IMR-90 (cell line): Measurements from ENCODE around the gene MMP14. TPM values are rescaled to one million over a fixed set of nuclear protein-coding genes. Genes with fewer than 3 reads are reported as not detected.

Experiments used
- ATAC-seq: fragments of 200-7000 bp; cut with Tn5 transposase; 2 replicates; pipeline ENCODE4 v1.9.1; 2020; ENCODE audit warnings: low read depth, mild to moderate bottlenecking, moderate library complexity
- BruUV-seq: library from RNA; stranded (reverse); fragments of 400-500 nt; replicated peaks from 2 replicates; lab custom pipeline; 2021; lab: Mats Ljungman, UMichigan
- CTCF ChIA-PET: fragments of 300-600 bp; formaldehyde crosslinking; extraction: SDS; loops from one replicate; lab custom pipeline; 2021; ENCODE audit warnings: antibody characterized with exemption; lab: Yijun Ruan, JAX
- POLR2A ChIA-PET: fragments of 300-600 bp; sonication (Branson Sonifier 250); formaldehyde crosslinking; loops from one replicate; lab custom pipeline; 2022; ENCODE audit warnings: antibody characterized with exemption; ENCODE audit not compliant: unreplicated experiment; lab: Charles Lee
- DNase-seq: peaks from one replicate; pipeline ENCODE4 v3.0.0; 2013
- H2AFZ ChIP-seq: replicated peaks from 2 replicates; pipeline ENCODE3; 2013; ENCODE audit warnings: low read length, mild to moderate bottlenecking; ENCODE audit not compliant: poor library complexity
- H2AK5ac ChIP-seq: 2 replicates; pipeline ENCODE4 v1.6.1; 2013; ENCODE audit warnings: low read depth, low read length, inconsistent platforms
- H2AK9ac ChIP-seq: replicated peaks from 2 replicates; pipeline ENCODE3; 2013; ENCODE audit warnings: mild to moderate bottlenecking, low read depth, low read length, moderate library complexity; ENCODE audit not compliant: poor library complexity
- H2BK120ac ChIP-seq: 2 replicates; pipeline ENCODE4 v1.6.1; 2013; ENCODE audit warnings: low read depth, low read length, inconsistent platforms
- H2BK15ac ChIP-seq: 3 replicates; pipeline ENCODE4 v1.6.1; 2013; ENCODE audit warnings: low read depth, low read length, inconsistent platforms
- H2BK20ac ChIP-seq: 2 replicates; pipeline ENCODE4 v1.6.1; 2013; ENCODE audit warnings: low read depth, mild to moderate bottlenecking, inconsistent platforms, low read length, moderate library complexity
- H2BK5ac ChIP-seq: 2 replicates; pipeline ENCODE4 v1.6.1; 2013; ENCODE audit warnings: mild to moderate bottlenecking, low read depth, low read length, inconsistent platforms; ENCODE audit not compliant: poor library complexity, severe bottlenecking
- H3K14ac ChIP-seq: replicated peaks from 2 replicates; pipeline ENCODE4 v1.6.1; 2013; ENCODE audit warnings: low read depth, low read length, inconsistent platforms
- H3K18ac ChIP-seq: 2 replicates; pipeline ENCODE4 v1.6.1; 2013; ENCODE audit warnings: low read depth, low read length, control low read depth
- H3K23ac ChIP-seq: 2 replicates; pipeline ENCODE4 v1.6.1; 2013; ENCODE audit warnings: low read depth, low read length, inconsistent platforms
- H3K27ac ChIP-seq: 2 replicates; pipeline ENCODE4 v1.5.1; 2013; ENCODE audit warnings: mild to moderate bottlenecking, control low read depth, low read length; ENCODE audit not compliant: insufficient read depth
- H3K27me3 ChIP-seq: 2 replicates; pipeline ENCODE4 v1.6.1; 2013; ENCODE audit warnings: low read length; ENCODE audit not compliant: control insufficient read depth, insufficient read depth
- H3K36me3 ChIP-seq: 2 replicates; pipeline ENCODE4 v1.6.1; 2013; ENCODE audit warnings: low read length, mixed read lengths; ENCODE audit not compliant: control insufficient read depth, insufficient read depth
- H3K4ac ChIP-seq: 2 replicates; pipeline ENCODE4 v1.6.1; 2013; ENCODE audit warnings: low read depth, low read length, inconsistent platforms
- H3K4me1 ChIP-seq: 2 replicates; pipeline ENCODE4 v1.6.1; 2013; ENCODE audit warnings: low read length, mixed read lengths; ENCODE audit not compliant: control insufficient read depth, insufficient read depth
- H3K4me2 ChIP-seq: 2 replicates; pipeline ENCODE4 v1.6.1; 2013; ENCODE audit warnings: low read depth, mild to moderate bottlenecking, control low read depth, low read length, moderate library complexity
- H3K4me3 ChIP-seq: 2 replicates; pipeline ENCODE4 v1.5.1; 2013; ENCODE audit warnings: low read depth, mild to moderate bottlenecking, control low read depth, low read length, moderate library complexity; ENCODE audit not compliant: insufficient read depth
- H3K56ac ChIP-seq: 2 replicates; pipeline ENCODE4 v1.6.1; 2013; ENCODE audit warnings: low read length, inconsistent platforms; ENCODE audit not compliant: insufficient read depth; ENCODE audit errors: extremely low read depth
- H3K79me1 ChIP-seq, 2 experiments: 2 replicates each; pipeline ENCODE4 v1.6.1; 2013; ENCODE audit warnings: low read length in 2 of 2, inconsistent platforms in 1 of 2, low read depth in 1 of 2
- H3K9ac ChIP-seq: 2 replicates; pipeline ENCODE4 v1.6.1; 2013; ENCODE audit warnings: low read depth, low read length, control low read depth
- H3K9me1 ChIP-seq: 2 replicates; pipeline ENCODE4 v1.6.1; 2013; ENCODE audit warnings: low read length, inconsistent platforms; ENCODE audit not compliant: insufficient read depth
- H3K9me3 ChIP-seq: 2 replicates; pipeline ENCODE4 v1.6.1; 2013; ENCODE audit warnings: low read length; ENCODE audit not compliant: control insufficient read depth, insufficient read depth
- H4K20me1 ChIP-seq: 2 replicates; pipeline ENCODE4 v1.6.1; 2013; ENCODE audit warnings: low read length, inconsistent platforms; ENCODE audit not compliant: insufficient read depth
- H4K5ac ChIP-seq: 2 replicates; pipeline ENCODE4 v1.6.1; 2013; ENCODE audit warnings: mild to moderate bottlenecking, low read depth, low read length, control low read depth
- H4K8ac ChIP-seq, 2 experiments: 2 replicates each; pipeline ENCODE4 v1.6.1; 2013; ENCODE audit warnings: low read depth in 2 of 2, low read length in 2 of 2, control low read depth in 1 of 2, inconsistent platforms in 1 of 2
- H4K91ac ChIP-seq: 2 replicates; pipeline ENCODE4 v1.6.1; 2013; ENCODE audit warnings: low read depth, low read length, inconsistent platforms; ENCODE audit not compliant: insufficient read depth
- BHLHE40 ChIP-seq: fragments of 150-350 bp; IDR thresholded peaks from 2 replicates; pipeline ENCODE4 v1.6.1; 2016; ENCODE audit warnings: mild to moderate bottlenecking, low read depth, low read length
- RCOR1 ChIP-seq: IDR thresholded peaks from 2 replicates; pipeline ENCODE4 v1.6.1; 2012; ENCODE audit warnings: mild to moderate bottlenecking, low read length, improper control_type of control experiment; ENCODE audit not compliant: insufficient replicate concordance
- WGBS, 2 experiments: methylation state at CpG; one replicate each; pipeline versions ENCODE4 v1.1.5 to v1.1.7; 2013; ENCODE audit warnings: missing lambda C conversion rate in 2 of 2; ENCODE audit not compliant: insufficient read length in 1 of 2; ENCODE audit errors: extremely low coverage in 2 of 2; 5-methylcytosine and 5-hydroxymethylcytosine counted together
- dilution Hi-C: fragments of 300-500 bp; cut with HindIII; formaldehyde crosslinking; loops from one replicate; pipeline ENCODE4 v1.14.3; 2018; ENCODE audit warnings: low sequenced_read_pairs; ENCODE audit not compliant: unreplicated experiment
- in situ Hi-C: fragments of 300-500 bp; cut with MboI; formaldehyde crosslinking; loops from 3 replicates; pipeline ENCODE4 v1.14.3; 2019; ENCODE audit warnings: low sequenced_read_pairs, inconsistent platforms, mixed read lengths
- intact Hi-C: fragments of 100-400 bp; cut with micrococcal nuclease; formaldehyde crosslinking; loops from 2 replicates; pipeline ENCODE4 v1.10.0; 2022
- polyA plus RNA-seq, 3 experiments: library from polyadenylated mRNA; depleted of rRNA; stranded (reverse); fragments of >200 nt; gene quantifications; 2 replicates each; pipeline ENCODE4 v1.2.3, GENCODE V29; 2012; ENCODE audit warnings: low replicate concordance in 1 of 3
- total RNA-seq: library from RNA; depleted of rRNA; stranded (reverse); fragments of >200 nt; gene quantifications from 2 replicates; pipeline ENCODE4 v1.2.3, GENCODE V29; 2012
- TF ChIP-seq, protein P1 (sequence below): conservative IDR thresholded peaks from 2 replicates; pipeline ENCODE4 v1.5.1; 2012; ENCODE audit warnings: mild to moderate bottlenecking, low read depth, low read length, improper control_type of control experiment

MMP14 gene
- total and polyA plus RNA-seq, 2 of the 4 experiments (the other 2 are of a cell fraction) = 156 to 315 TPM

DNA sequence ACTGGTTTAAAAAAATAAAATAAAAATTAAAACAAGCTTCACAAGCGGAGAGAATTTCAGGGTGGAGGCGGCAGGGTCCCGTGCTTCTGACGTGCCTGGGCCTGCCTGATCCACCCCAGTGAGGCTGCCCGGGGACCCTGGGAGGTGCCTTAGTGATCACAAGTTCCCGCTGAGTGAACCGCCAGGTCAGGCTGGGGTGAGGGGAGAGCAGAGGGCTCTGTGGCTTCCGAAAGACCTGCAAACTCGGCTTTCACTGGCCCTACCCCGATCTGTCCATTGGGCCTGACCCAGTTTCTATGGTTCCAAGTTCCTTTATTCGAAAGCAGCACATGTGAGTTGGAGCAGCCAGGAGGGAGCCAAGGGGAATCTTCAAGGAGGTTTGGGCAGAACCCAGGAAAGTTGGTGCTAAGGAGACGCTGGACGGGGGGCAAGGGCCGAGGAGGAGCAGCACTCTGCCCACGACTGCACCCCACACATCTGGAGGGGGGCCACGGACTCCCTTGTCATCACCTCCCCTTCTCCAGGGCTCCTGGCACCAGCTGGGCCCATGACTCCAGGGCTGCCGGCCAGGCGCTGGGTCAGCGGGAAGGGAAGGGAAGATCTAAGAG is 12.9 kb downstream of the MMP14 start:
- peak overlapping the region; percentile 89 for H4K91ac ChIP-seq
- peak overlapping the region; percentile 88 for H2BK20ac ChIP-seq
- H3K18ac ChIP-seq = peak overlapping the region; percentile 74
- no peak overlapping the region for H3K4me3 ChIP-seq
- H4K20me1 ChIP-seq = peaks cover 22% of the 10 kb centered on the region; the same call in 1 of the 2 replicates
- peak overlapping the region; percentile 88 for H2BK5ac ChIP-seq
- ChIA-PET CTCF (interaction anchor here (0.8 to 6.8 kb wide), 3 partner anchors 19 to 26 kb away, joined by 3 to 60 read pairs (median 3); partner anchors contain the start of gene LRP10), POLR2A (interaction anchor here (2.5 kb wide), 1 partner anchor 11 kb away, joined by 20 read pairs; no protein-coding TSS in a partner anchor)
- H2AFZ ChIP-seq = peak overlapping the region; percentile 25
- intact Hi-C loops = no loop called here
- peaks cover 55% of the 10 kb centered on the region for H3K4me1 ChIP-seq
- WGBS, 2 experiments = no CpG with 5 or more reads among the region's 19 CpGs
- H3K27ac ChIP-seq = peak overlapping the region; percentile 96
- H3K27me3 ChIP-seq = no peaks in the 10 kb centered on the region
- peak overlapping the region; percentile 96 for H2BK120ac ChIP-seq
- H3K9ac ChIP-seq = peak overlapping the region; percentile 35; the same call in 1 of the 2 replicates
- H2AK5ac ChIP-seq = peak overlapping the region; percentile 76
- peak overlapping the region; percentile 79 for H3K23ac ChIP-seq
- peak overlapping the region; percentile 95 for H2AK9ac ChIP-seq
- H4K5ac ChIP-seq = peak overlapping the region; percentile 92
- peaks cover 31% of the 10 kb centered on the region for H3K9me1 ChIP-seq
- ATAC-seq = no peak
- dilution Hi-C loops = no loop called here
- BruUV-seq = no TSS peak
- H3K4ac ChIP-seq = peak overlapping the region; percentile 96
- H2BK15ac ChIP-seq = peak overlapping the region; percentile 93; the same call in 2 of the 3 replicates
- peaks cover 27% of the 10 kb centered on the region for H3K36me3 ChIP-seq
- no peaks in the 10 kb centered on the region for H3K9me3 ChIP-seq
- no peak overlapping the region; the same call in 1 of the 2 replicates for H3K4me2 ChIP-seq
- peak overlapping the region; percentile 65 to 83 for H4K8ac ChIP-seq
- DNase-seq = no peak
- peak overlapping the region; percentile 43; the same call in 1 of the 2 replicates for H3K56ac ChIP-seq
- TF ChIP-seq BHLHE40 (peak; percentile 62), RCOR1 (no peak)
- TF ChIP-seq, protein P1, sequence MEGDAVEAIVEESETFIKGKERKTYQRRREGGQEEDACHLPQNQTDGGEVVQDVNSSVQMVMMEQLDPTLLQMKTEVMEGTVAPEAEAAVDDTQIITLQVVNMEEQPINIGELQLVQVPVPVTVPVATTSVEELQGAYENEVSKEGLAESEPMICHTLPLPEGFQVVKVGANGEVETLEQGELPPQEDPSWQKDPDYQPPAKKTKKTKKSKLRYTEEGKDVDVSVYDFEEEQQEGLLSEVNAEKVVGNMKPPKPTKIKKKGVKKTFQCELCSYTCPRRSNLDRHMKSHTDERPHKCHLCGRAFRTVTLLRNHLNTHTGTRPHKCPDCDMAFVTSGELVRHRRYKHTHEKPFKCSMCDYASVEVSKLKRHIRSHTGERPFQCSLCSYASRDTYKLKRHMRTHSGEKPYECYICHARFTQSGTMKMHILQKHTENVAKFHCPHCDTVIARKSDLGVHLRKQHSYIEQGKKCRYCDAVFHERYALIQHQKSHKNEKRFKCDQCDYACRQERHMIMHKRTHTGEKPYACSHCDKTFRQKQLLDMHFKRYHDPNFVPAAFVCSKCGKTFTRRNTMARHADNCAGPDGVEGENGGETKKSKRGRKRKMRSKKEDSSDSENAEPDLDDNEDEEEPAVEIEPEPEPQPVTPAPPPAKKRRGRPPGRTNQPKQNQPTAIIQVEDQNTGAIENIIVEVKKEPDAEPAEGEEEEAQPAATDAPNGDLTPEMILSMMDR = no peak
- H3K79me1 ChIP-seq = peaks cover 10 to 59% of the 10 kb centered on the region in 2 experiments; a peak in 3 of 4 replicates
- in situ Hi-C loops = loop anchor here (10.0 kb wide), 1 partner anchor 265 kb away; the partner anchor contains the start of gene DAD1
- H3K14ac ChIP-seq = peak overlapping the region; percentile 92
